Gastrocnemius medialis (tissue), 4 donors: ENCODE data around the gene OR13A1. TPM values are rescaled to one million over a fixed set of nuclear protein-coding genes. Genes with fewer than 3 reads are reported as not detected.

Source experiments
- ATAC-seq, 2 donors: fragments of 150-250 bp; one replicate each; pipeline ENCODE4 v1.9.1; 2016
- DNase-seq, 2 donors: peaks; one replicate each; pipeline ENCODE4 v3.0.0-alpha.2; 2019
- H3K27ac ChIP-seq, 4 donors: fragments of 200-600 bp; sonication (generic); 1 replicate in 1 of 4; 2 replicates in 3 of 4; pipeline ENCODE4 v1.5.1; 2016 to 2018; ENCODE audit warnings: mild to moderate bottlenecking in 2 of 4, moderate library complexity in 1 of 4
- H3K27me3 ChIP-seq, 3 donors: fragments of 200-600 bp; sonication (generic) in 2 of 3; 1 replicate in 1 of 3; 2 replicates in 2 of 3; pipeline versions ENCODE4 v1.5.1 to v1.6.0; 2016 to 2019; ENCODE audit warnings: mild to moderate bottlenecking in 1 of 3, moderate library complexity in 1 of 3
- H3K36me3 ChIP-seq, 2 donors: fragments of 200-600 bp; sonication (generic) in 1 of 2; one replicate each; pipeline ENCODE4 v1.5.1; 2017 to 2018
- H3K4me1 ChIP-seq, 2 donors: fragments of 200-600 bp; sonication (generic) in 1 of 2; one replicate each; pipeline ENCODE4 v1.5.1; 2016 to 2017; ENCODE audit warnings: mild to moderate bottlenecking in 2 of 2
- H3K4me3 ChIP-seq, 4 donors: fragments of 200-600 bp; sonication (generic) in 3 of 4; 1 replicate in 1 of 4; 2 replicates in 3 of 4; pipeline ENCODE4 v1.5.1; 2016 to 2019; ENCODE audit warnings: mild to moderate bottlenecking in 2 of 4
- H3K9me3 ChIP-seq, 3 donors: fragments of 200-600 bp; sonication (generic) in 2 of 3; 1 replicate in 1 of 3; 2 replicates in 2 of 3; pipeline ENCODE4 v1.5.1; 2016 to 2019
- POLR2A ChIP-seq, 2 donors: fragments of 450-650 bp; IDR thresholded peaks; one replicate each; pipeline ENCODE4 v1.6.1; 2017; ENCODE audit warnings: antibody characterized with exemption in 2 of 2, mild to moderate bottlenecking in 2 of 2, moderate library complexity in 2 of 2
- in situ Hi-C, 4 donors: fragments of 200-750 bp; cut with MboI; loops; one replicate each; pipeline versions ENCODE4 v1.15.0 to v1.8.0; 2017; ENCODE audit warnings: low sequenced_read_pairs in 4 of 4
- intact Hi-C: fragments of 100-400 bp; cut with DNase I; formaldehyde crosslinking; loops from one replicate; pipeline ENCODE4 v1.15.1; 2023; ENCODE audit warnings: low total_unique reads
- total RNA-seq, 4 donors: library from RNA; depleted of rRNA; stranded (reverse); fragments of >200 nt; gene quantifications; one replicate each; pipeline versions ENCODE4 v1.1.0 to v1.2.3, GENCODE V29; 2016
- TF ChIP-seq, protein P1 (sequence below), 5 experiments: fragments of 450-650 bp in 3 of 5; fragments of 200-600 bp in 2 of 5; sonication (generic) in 2 of 5; IDR thresholded peaks in 4 of 5; conservative IDR thresholded peaks in 1 of 5; 1 replicate in 4 of 5; 2 replicates in 1 of 5; pipeline ENCODE4 v1.5.1; 2016 to 2019; ENCODE audit warnings: antibody characterized with exemption in 5 of 5, mild to moderate bottlenecking in 3 of 5, moderate library complexity in 3 of 5

Gene OR13A1
- total RNA-seq, 4 donors from 2014 or later, result not detected

GRCh38 chr10:45294681-45295080 lies 20.7 kb downstream of the OR13A1 start:
- no peak overlapping the region for H3K27ac ChIP-seq
- in situ Hi-C loops (no loop called here), intact Hi-C loops (no loop called here)
- no peak for ATAC-seq
- H3K4me1 ChIP-seq, result no peaks in the 10 kb centered on the region
- no peak overlapping the region for H3K4me3 ChIP-seq
- H3K36me3 ChIP-seq, result no peaks in the 10 kb centered on the region
- DNase-seq, result no peak
- H3K9me3 ChIP-seq, result no peaks in the 10 kb centered on the region
- TF ChIP-seq, protein P1, sequence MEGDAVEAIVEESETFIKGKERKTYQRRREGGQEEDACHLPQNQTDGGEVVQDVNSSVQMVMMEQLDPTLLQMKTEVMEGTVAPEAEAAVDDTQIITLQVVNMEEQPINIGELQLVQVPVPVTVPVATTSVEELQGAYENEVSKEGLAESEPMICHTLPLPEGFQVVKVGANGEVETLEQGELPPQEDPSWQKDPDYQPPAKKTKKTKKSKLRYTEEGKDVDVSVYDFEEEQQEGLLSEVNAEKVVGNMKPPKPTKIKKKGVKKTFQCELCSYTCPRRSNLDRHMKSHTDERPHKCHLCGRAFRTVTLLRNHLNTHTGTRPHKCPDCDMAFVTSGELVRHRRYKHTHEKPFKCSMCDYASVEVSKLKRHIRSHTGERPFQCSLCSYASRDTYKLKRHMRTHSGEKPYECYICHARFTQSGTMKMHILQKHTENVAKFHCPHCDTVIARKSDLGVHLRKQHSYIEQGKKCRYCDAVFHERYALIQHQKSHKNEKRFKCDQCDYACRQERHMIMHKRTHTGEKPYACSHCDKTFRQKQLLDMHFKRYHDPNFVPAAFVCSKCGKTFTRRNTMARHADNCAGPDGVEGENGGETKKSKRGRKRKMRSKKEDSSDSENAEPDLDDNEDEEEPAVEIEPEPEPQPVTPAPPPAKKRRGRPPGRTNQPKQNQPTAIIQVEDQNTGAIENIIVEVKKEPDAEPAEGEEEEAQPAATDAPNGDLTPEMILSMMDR (IDR thresholded peaks at IDR 0.05 in 4 of 5, conservative IDR thresholded peaks at IDR 0.05 in 1 of 5), result no peak
- TF ChIP-seq POLR2A (IDR thresholded peaks at IDR 0.05), result no peak
- no peaks in the 10 kb centered on the region for H3K27me3 ChIP-seq

DNA sequence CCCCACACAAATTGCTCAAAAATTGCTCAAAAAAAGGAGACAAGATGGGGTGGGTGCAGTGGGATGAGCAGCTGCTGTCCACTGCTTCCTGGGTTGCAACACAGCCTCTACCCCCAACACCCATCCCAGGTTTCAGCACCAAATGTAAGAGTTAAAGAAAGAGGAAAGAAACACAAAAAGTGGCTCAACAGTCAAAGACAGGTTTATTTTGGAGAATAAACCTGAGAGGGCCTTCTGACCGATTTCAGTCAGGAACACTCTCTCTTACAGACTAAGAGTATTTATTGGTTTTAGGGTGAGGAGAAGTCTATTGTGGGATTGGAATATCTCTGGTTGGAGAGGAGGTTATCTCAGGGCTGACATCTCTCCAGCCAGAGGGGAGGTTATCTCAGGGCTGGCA lies 28.4 kb downstream of the OR13A1 start:
- in situ Hi-C loops, result no loop called here
- intact Hi-C loops, result no loop called here
- ATAC-seq, result no peak

DNA sequence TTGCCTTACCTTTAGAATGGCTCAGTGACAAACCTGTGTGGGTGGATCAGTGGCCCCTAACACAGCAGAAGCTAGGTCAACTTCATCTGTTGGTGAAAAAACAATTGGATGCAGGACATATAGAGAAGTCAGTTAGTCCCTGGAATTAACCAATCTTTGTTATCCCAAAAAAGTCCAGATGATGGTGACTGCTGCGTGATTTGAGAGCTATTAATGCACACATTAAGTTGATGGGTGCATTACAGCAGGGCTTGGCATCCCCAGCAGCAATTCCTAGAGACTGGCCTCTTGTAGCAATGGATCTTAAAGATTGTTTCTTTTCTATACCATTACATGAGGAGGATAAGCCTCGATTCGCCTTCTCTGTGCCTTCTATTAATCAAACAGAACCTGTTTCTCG lies 33.3 kb downstream of the OR13A1 start:
- DNase-seq (no peak), ATAC-seq (no peak)
- Histone ChIP-seq H3K27me3 (no peaks in the 10 kb centered on the region), H3K4me3 (no peak overlapping the region), H3K27ac (no peak overlapping the region), H3K4me1 (no peaks in the 10 kb centered on the region), H3K9me3 (no peaks in the 10 kb centered on the region), H3K36me3 (no peaks in the 10 kb centered on the region)
- in situ Hi-C loops, result no loop called here
- TF ChIP-seq, protein P1 (IDR thresholded peaks at IDR 0.05 in 4 of 5, conservative IDR thresholded peaks at IDR 0.05 in 1 of 5), result no peak
- no peak for TF ChIP-seq POLR2A (IDR thresholded peaks at IDR 0.05)
- intact Hi-C loops, result no loop called here

More for the DNA sequence above, 28.4 kb downstream of the OR13A1 start:
- Histone ChIP-seq H3K4me1 (no peaks in the 10 kb centered on the region), H3K27ac (no peak overlapping the region), H3K27me3 (no peaks in the 10 kb centered on the region), H3K4me3 (no peak overlapping the region), H3K9me3 (no peaks in the 10 kb centered on the region), H3K36me3 (no peaks in the 10 kb centered on the region)
- no peak for DNase-seq
- TF ChIP-seq, protein P1 (IDR thresholded peaks at IDR 0.05 in 4 of 5, conservative IDR thresholded peaks at IDR 0.05 in 1 of 5), result no peak
- no peak for TF ChIP-seq POLR2A (IDR thresholded peaks at IDR 0.05)

DNA sequence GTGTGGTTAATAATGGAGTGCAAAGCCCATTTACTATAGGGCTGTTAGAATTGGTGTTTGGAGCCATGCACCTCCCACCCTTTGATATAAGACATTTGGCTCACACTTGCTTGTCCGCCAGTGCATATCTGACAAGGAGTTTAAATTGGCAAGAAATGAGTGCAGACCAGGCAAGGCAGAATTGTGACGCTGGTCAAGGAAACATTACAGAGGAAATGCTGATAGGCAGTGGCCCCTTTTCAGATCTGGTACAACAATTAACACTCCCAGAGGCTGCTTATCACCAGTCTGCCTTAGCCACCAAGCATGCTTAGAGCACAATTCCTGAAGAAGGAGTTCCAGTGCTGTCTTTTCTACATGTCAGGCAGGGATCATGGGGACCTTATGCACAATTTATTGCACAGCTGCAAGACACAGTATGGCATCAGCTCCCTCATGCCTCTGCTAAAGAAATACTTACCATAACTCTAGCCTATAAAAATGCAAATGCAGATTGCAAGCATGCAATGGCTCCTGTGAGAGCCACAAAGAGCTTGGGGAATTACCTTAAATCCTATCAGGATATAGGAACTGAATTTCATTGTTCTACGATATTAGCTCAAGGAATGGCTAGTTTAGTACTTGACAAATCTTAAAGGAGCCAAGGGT lies 35.2 kb downstream of the OR13A1 start:
- no peak for DNase-seq
- H3K4me3 ChIP-seq, result no peak overlapping the region
- intact Hi-C loops, result no loop called here
- no peaks in the 10 kb centered on the region for H3K4me1 ChIP-seq
- no peak overlapping the region for H3K27ac ChIP-seq
- H3K27me3 ChIP-seq, result no peaks in the 10 kb centered on the region
- TF ChIP-seq, protein P1 (IDR thresholded peaks at IDR 0.05 in 4 of 5, conservative IDR thresholded peaks at IDR 0.05 in 1 of 5), result no peak
- TF ChIP-seq POLR2A (IDR thresholded peaks at IDR 0.05), result no peak
- ATAC-seq, result no peak
- in situ Hi-C loops, result no loop called here
- H3K36me3 ChIP-seq, result no peaks in the 10 kb centered on the region
- no peaks in the 10 kb centered on the region for H3K9me3 ChIP-seq

DNA sequence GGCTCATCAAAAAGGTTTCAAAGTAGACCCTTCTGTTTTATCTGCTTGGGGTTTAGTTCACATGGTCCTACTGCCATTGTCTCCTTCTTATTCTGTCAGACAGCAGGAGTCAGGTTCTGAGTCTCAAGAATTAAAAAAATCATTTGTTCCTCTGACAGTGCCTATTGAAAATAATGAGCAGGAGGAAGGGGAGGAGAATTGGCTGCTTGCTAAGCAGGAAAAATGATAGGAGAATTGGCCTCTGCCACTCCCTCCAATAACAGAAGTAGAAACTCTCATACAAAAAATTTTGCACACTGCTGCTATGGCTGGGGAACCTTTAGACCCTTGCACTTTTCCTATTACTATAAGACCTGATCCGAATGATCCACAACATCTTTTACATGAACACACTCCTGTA lies 35.7 kb downstream of the OR13A1 start:
- TF ChIP-seq, protein P1 (IDR thresholded peaks at IDR 0.05 in 4 of 5, conservative IDR thresholded peaks at IDR 0.05 in 1 of 5), result no peak
- TF ChIP-seq POLR2A (IDR thresholded peaks at IDR 0.05), result no peak
- no peak overlapping the region for H3K27ac ChIP-seq
- no peak overlapping the region for H3K4me3 ChIP-seq
- in situ Hi-C loops, result no loop called here
- H3K4me1 ChIP-seq, result no peaks in the 10 kb centered on the region
- ATAC-seq (no peak), DNase-seq (no peak)
- H3K27me3 ChIP-seq, result no peaks in the 10 kb centered on the region
- H3K36me3 ChIP-seq, result no peaks in the 10 kb centered on the region
- no peaks in the 10 kb centered on the region for H3K9me3 ChIP-seq
- intact Hi-C loops, result no loop called here
